MG63 (cell line): ENCODE data around the gene FKBP1B. TPM values are rescaled to one million over a fixed set of nuclear protein-coding genes. Genes with fewer than 3 reads are reported as not detected.
"Not testable (repeated sequence)": the region's sequence is repeated elsewhere in the genome, so short reads cannot be mapped to it uniquely, and the experiment has no call there.

Experiments
- DNase-seq: peaks from one replicate; pipeline ENCODE4 v3.0.0-alpha.2; 2020
- H3K27me3 ChIP-seq: fragments of 250-450 bp; sonication (Bioruptor Pico); 2 replicates; pipeline ENCODE4 v1.5.1; 2020; ENCODE audit warnings: mild to moderate bottlenecking, moderate library complexity
- H3K36me3 ChIP-seq: fragments of 250-450 bp; sonication (Bioruptor Pico); 2 replicates; pipeline ENCODE4 v1.5.1; 2020; ENCODE audit warnings: mild to moderate bottlenecking, moderate library complexity
- H3K4me3 ChIP-seq: fragments of 250-450 bp; sonication (Bioruptor Pico); 2 replicates; pipeline ENCODE4 v1.5.1; 2020; ENCODE audit warnings: mild to moderate bottlenecking, moderate library complexity
- H3K9me3 ChIP-seq: fragments of 250-450 bp; sonication (Bioruptor Pico); 2 replicates; pipeline ENCODE4 v1.5.1; 2020; ENCODE audit warnings: mild to moderate bottlenecking, moderate library complexity
- total RNA-seq: library from RNA; depleted of rRNA; stranded (reverse); fragments of >200 nt; shearing (Covaris generic); gene quantifications from 2 replicates; pipeline ENCODE4 v1.2.3, GENCODE V29; 2014; ENCODE audit warnings: low replicate concordance; rRNA removed

Gene FKBP1B
- total RNA-seq, 1 experiment from 2014 or later, result not detected

DNA sequence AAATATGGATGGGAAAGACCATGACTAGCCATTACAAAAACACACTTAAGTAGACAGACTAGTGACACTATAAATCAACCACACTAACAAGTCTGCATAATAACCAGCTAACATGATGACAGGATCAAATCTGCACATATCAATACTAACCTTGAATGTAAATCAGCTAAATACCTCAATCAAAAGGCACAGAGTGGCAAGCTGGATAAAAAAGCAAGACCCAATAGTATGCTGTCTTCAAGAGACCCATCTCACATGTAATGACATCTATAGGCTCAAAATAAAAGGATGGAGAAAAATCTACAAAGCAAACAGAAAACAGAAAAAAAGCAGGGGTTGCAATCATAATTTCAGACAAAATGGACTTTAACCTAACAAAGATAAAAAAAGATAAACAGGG lies 57.2 kb downstream of the FKBP1B start:
- peaks cover 7% of the 10 kb centered on the region for H3K9me3 ChIP-seq
- DNase-seq, result no peak
- H3K4me3 ChIP-seq, result no peak overlapping the region
- no peaks in the 10 kb centered on the region for H3K36me3 ChIP-seq
- no peaks in the 10 kb centered on the region for H3K27me3 ChIP-seq

GRCh38 chr2:24107336-24107735 lies 57.8 kb downstream of the FKBP1B start:
- H3K27me3 ChIP-seq, result no peaks in the 10 kb centered on the region
- DNase-seq, result no peak

GRCh38 chr2:24109431-24109830 lies 59.9 kb downstream of the FKBP1B start:
- DNase-seq, H3K4me3 ChIP-seq, H3K36me3 ChIP-seq, H3K9me3 ChIP-seq, H3K27me3 ChIP-seq: not testable (repeated sequence)

More at GRCh38 chr2:24107336-24107735, 57.8 kb downstream of the FKBP1B start:
- peaks cover 7% of the 10 kb centered on the region for H3K9me3 ChIP-seq
- no peaks in the 10 kb centered on the region for H3K36me3 ChIP-seq
- H3K4me3 ChIP-seq, result no peak overlapping the region

DNA sequence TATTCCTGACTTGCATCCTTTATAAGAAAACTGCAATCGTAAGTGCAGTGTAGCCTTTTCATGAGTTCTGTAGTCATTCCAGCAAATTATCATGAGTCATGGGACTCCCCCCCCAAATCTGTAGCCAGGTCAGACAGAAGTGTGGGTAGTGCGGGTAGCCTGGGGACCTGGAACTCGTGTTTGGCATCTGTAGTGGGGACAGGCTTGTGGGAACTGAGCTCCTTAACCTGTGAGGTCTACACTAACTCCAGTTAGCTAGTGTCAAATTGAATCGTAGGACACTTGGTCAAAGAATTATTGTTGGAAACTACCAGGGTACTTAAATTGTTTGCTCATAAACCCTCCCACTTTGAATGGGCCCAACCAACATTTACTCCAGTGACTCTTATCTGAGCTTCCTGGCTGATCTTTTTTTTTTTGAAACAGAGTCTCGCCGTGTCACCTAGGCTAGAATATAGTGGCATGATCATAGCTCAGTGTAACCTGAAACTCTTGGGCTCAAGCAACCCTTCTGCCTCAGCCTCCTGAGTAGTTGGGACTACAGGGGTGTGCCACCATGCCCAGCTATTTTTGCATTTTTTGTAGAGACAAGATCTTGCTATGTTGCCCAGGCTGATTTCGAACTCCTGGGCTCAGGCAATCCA lies 61.2 kb downstream of the FKBP1B start:
- no peak overlapping the region for H3K4me3 ChIP-seq
- H3K9me3 ChIP-seq, result peaks cover 7% of the 10 kb centered on the region
- H3K36me3 ChIP-seq, result no peaks in the 10 kb centered on the region
- H3K27me3 ChIP-seq, result no peaks in the 10 kb centered on the region
- DNase-seq, result no peak

GRCh38 chr2:24111407-24111901 lies 61.9 kb downstream of the FKBP1B start:
- Histone ChIP-seq H3K27me3 (no peaks in the 10 kb centered on the region), H3K9me3 (peaks cover 7% of the 10 kb centered on the region), H3K36me3 (no peaks in the 10 kb centered on the region), H3K4me3 (no peak overlapping the region)
- no peak for DNase-seq

Other genes starting within 250 kb of the FKBP1B start
- 2.9 and 4.5 TPM in 2 replicates for gene ATAD2B, start 122.6 kb upstream of the FKBP1B start, total RNA-seq
- gene UBXN2A, start 109.3 kb upstream of the FKBP1B start, total RNA-seq, result 16.0 and 25.2 TPM in 2 replicates
- gene MFSD2B, start 39.7 kb upstream of the FKBP1B start, total RNA-seq, result not detected in 2 replicates
- gene WDCP, start 2.4 kb upstream of the FKBP1B start, total RNA-seq, result 10.6 and 12.2 TPM in 2 replicates
- 264 and 301 TPM in 2 replicates for gene SF3B6, start 26.6 kb downstream of the FKBP1B start, total RNA-seq
- gene TP53I3, start 35.1 kb downstream of the FKBP1B start, total RNA-seq, result 5.0 and 6.5 TPM in 2 replicates
- gene PFN4, start 73.6 kb downstream of the FKBP1B start, total RNA-seq, result not detected in 2 replicates
- 1.4 and 2.4 TPM in 2 replicates for gene FAM228B, start 73.7 kb downstream of the FKBP1B start, total RNA-seq
- gene FAM228A, start 125.3 kb downstream of the FKBP1B start, total RNA-seq, result not detected in 2 replicates